HEK293 (cell line): ENCODE measurements around the gene SMAD7.
A peak's percentile ranks its signal among the peaks of the same experiment; 100 is the strongest.

Source experiments
- CTCF ChIA-PET: fragments of 350-600 bp; formaldehyde crosslinking; extraction: SDS; loops from one replicate; lab custom pipeline; 2021; ENCODE audit warnings: antibody characterized with exemption; lab: Yijun Ruan, JAX
- POLR2A ChIA-PET: fragments of 300-600 bp; formaldehyde crosslinking; extraction: SDS; loops from one replicate; lab custom pipeline; 2020; ENCODE audit warnings: antibody characterized with exemption, inconsistent platforms; lab: Yijun Ruan, JAX
- H3K27ac ChIP-seq: fragments of 200-500 bp; sonication (Bioruptor generic); 2 replicates; pipeline ENCODE4 v1.5.1; 2014; ENCODE audit warnings: low read depth, low read length, control low read depth, inconsistent platforms; ENCODE audit errors: extremely low read depth
- H3K36me3 ChIP-seq, 2 experiments: fragments of 200-500 bp in 1 of 2; sonication (Bioruptor generic) in 1 of 2; 1 replicate in 1 of 2; 2 replicates in 1 of 2; pipeline ENCODE4 v1.5.1; 2014 to 2017; ENCODE audit warnings: inconsistent platforms in 2 of 2, low read length in 2 of 2; ENCODE audit not compliant: control insufficient read depth in 2 of 2, insufficient read depth in 1 of 2
- H3K4me1 ChIP-seq: fragments of 200-500 bp; sonication (Bioruptor generic); 2 replicates; pipeline ENCODE4 v1.5.1; 2014; ENCODE audit warnings: mild to moderate bottlenecking, low read length, inconsistent platforms; ENCODE audit not compliant: control insufficient read depth, insufficient read depth
- H3K4me3 ChIP-seq: 2 replicates; pipeline ENCODE4 v1.5.1; 2011; ENCODE audit warnings: low read depth, mild to moderate bottlenecking, control low read depth, low read length, moderate library complexity
- H3K9me3 ChIP-seq: fragments of 200-500 bp; sonication (Bioruptor generic); 2 replicates; pipeline ENCODE4 v1.5.1; 2014; ENCODE audit warnings: low read depth, low read length, inconsistent platforms; ENCODE audit not compliant: control insufficient read depth, insufficient read depth
- FEZF1 ChIP-seq: fragments of 450-650 bp; formaldehyde crosslinking; IDR thresholded peaks from 2 replicates; pipeline ENCODE4 v1.5.1; 2016; ENCODE audit warnings: missing biosample characterization, missing genetic modification characterization
- GLI4 ChIP-seq: fragments of 450-650 bp; formaldehyde crosslinking; IDR thresholded peaks from 2 replicates; pipeline ENCODE4 v1.5.1; 2016; ENCODE audit warnings: missing biosample characterization, missing genetic modification characterization
- OSR2 ChIP-seq: fragments of 450-650 bp; formaldehyde crosslinking; IDR thresholded peaks from 2 replicates; pipeline ENCODE4 v1.5.1; 2016; ENCODE audit warnings: missing biosample characterization, missing genetic modification characterization
- PRDM1 ChIP-seq: fragments of 450-650 bp; formaldehyde crosslinking; IDR thresholded peaks from 2 replicates; pipeline ENCODE4; 2016; ENCODE audit warnings: missing biosample characterization, missing genetic modification characterization
- PRDM10 ChIP-seq: fragments of 450-650 bp; formaldehyde crosslinking; IDR thresholded peaks from 2 replicates; pipeline ENCODE4 v1.5.1; 2016; ENCODE audit warnings: missing biosample characterization, missing genetic modification characterization
- PRDM6 ChIP-seq: fragments of 450-650 bp; formaldehyde crosslinking; IDR thresholded peaks from 2 replicates; pipeline ENCODE4 v1.5.1; 2017; ENCODE audit warnings: missing biosample characterization, missing genetic modification characterization
- ZBTB20 ChIP-seq: fragments of 450-650 bp; formaldehyde crosslinking; IDR thresholded peaks from 2 replicates; pipeline ENCODE4 v1.5.1; 2016; ENCODE audit warnings: missing biosample characterization, missing genetic modification characterization
- ZFP69B ChIP-seq: fragments of 450-650 bp; formaldehyde crosslinking; IDR thresholded peaks from 2 replicates; pipeline ENCODE4 v1.5.1; 2016; ENCODE audit warnings: missing biosample characterization, missing genetic modification characterization
- ZNF184 ChIP-seq: fragments of 450-650 bp; IDR thresholded peaks from 2 replicates; pipeline ENCODE4 v1.5.1; 2018; ENCODE audit warnings: missing biosample characterization, mild to moderate bottlenecking, missing genetic modification characterization
- ZNF518A ChIP-seq: fragments of 450-650 bp; formaldehyde crosslinking; conservative IDR thresholded peaks from 2 replicates; pipeline ENCODE4 v1.5.1; 2016; ENCODE audit warnings: low read depth, missing biosample characterization, missing genetic modification characterization
- ZNF530 ChIP-seq: fragments of 450-650 bp; formaldehyde crosslinking; IDR thresholded peaks from 2 replicates; pipeline ENCODE4 v1.5.1; 2016; ENCODE audit warnings: low read depth, missing biosample characterization, missing genetic modification characterization
- ZNF560 ChIP-seq: fragments of 450-650 bp; formaldehyde crosslinking; IDR thresholded peaks from 2 replicates; pipeline ENCODE4 v1.5.1; 2017; ENCODE audit warnings: missing biosample characterization, missing genetic modification characterization, borderline replicate concordance
- ZSCAN5A ChIP-seq: fragments of 450-650 bp; formaldehyde crosslinking; IDR thresholded peaks from 2 replicates; pipeline ENCODE4 v1.5.1; 2016; ENCODE audit warnings: missing biosample characterization, missing genetic modification characterization

The SMAD7 gene

GRCh38 chr18:48934723-48935432 lies 15.9 kb downstream of the SMAD7 start:
- Histone ChIP-seq H3K4me1 (peaks cover 73% of the 10 kb centered on the region), H3K36me3 (peaks cover 0 to 41% of the 10 kb centered on the region in 2 experiments; a peak in 2 of 3 replicates), H3K4me3 (no peak overlapping the region), H3K9me3 (no peaks in the 10 kb centered on the region), H3K27ac (peak overlapping the region; percentile 44; the same call in 1 of the 2 replicates)
- peak; percentile 47 for TF ChIP-seq PRDM1 (tag by site-specific recombination)
- peak; percentile 40; the same call in 1 of the 2 replicates for TF ChIP-seq ZFP69B
- TF ChIP-seq PRDM10 (tag by site-specific recombination) = 0 out of 2 replicates have a peak, but pooled peaks have one; percentile 26
- TF ChIP-seq ZSCAN5A (tag by site-specific recombination) = no peak
- TF ChIP-seq ZNF184 (tag by site-specific recombination) = 0 out of 2 replicates have a peak, but pooled peaks have one; percentile 24
- peak; percentile 28; the same call in 1 of the 2 replicates for TF ChIP-seq OSR2
- TF ChIP-seq PRDM6 = peak; percentile 49; the same call in 1 of the 2 replicates
- peak; percentile 34; the same call in 1 of the 2 replicates for TF ChIP-seq FEZF1 (tag by site-specific recombination)
- peak; percentile 48; the same call in 1 of the 2 replicates for TF ChIP-seq ZNF518A (tag by site-specific recombination)
- TF ChIP-seq ZNF560 (tag by site-specific recombination) = no peak
- TF ChIP-seq ZBTB20 (tag by site-specific recombination) = peak; percentile 74; the same call in 1 of the 2 replicates
- no peak for TF ChIP-seq GLI4 (tag by site-specific recombination)
- no peak for TF ChIP-seq ZNF530 (tag by site-specific recombination)
- CTCF ChIA-PET = interaction anchor here (0.9 kb wide), 1 partner anchor 8 kb away, joined by 3 read pairs; no protein-coding TSS in a partner anchor
- POLR2A ChIA-PET = no interaction called here
